ENCODE measurements around the gene ABCB8.

Gene ABCB8

GRCh38 chr7:151059367-151060112, 31.3 kb downstream of the ABCB8 start, which contains the start of gene SLC4A2:
SLC4A2 (plus strand) TSS chr7:151059589; CDS start chr7:151061988, 2,399 bp downstream.
- DNase-seq: peak; percentile 83

- DNase-seq: peak; percentile 83
These were observed 31.8 kb downstream of the ABCB8 start for GRCh38 chr7:151060113-151060415.

- peak; percentile 75 for DNase-seq
These were observed 32.4 kb downstream of the ABCB8 start for GRCh38 chr7:151060416-151061212.

- peak; percentile 75 for DNase-seq
These were observed 33.2 kb downstream of the ABCB8 start for GRCh38 chr7:151061213-151062110.

GRCh38 chr7:151062111-151062398, 33.8 kb downstream of the ABCB8 start:
- DNase-seq: no peak

GRCh38 chr7:151062399-151063211, 34.4 kb downstream of the ABCB8 start:
- DNase-seq: peak; percentile 99

- DNase-seq: no peak
These were observed 34.9 kb downstream of the ABCB8 start for GRCh38 chr7:151063212-151063561.

GRCh38 chr7:151064454-151064853, 36.2 kb downstream of the ABCB8 start:
- no peak for DNase-seq

- DNase-seq: no peak
These were observed 36.7 kb downstream of the ABCB8 start for GRCh38 chr7:151064993-151065392.

GRCh38 chr7:151065516-151065915, 37.3 kb downstream of the ABCB8 start:
- no peak for DNase-seq

GRCh38 chr7:151066273-151066974, 38.2 kb downstream of the ABCB8 start:
- no peak for DNase-seq

GRCh38 chr7:151068069-151068773, 40.0 kb downstream of the ABCB8 start:
- DNase-seq: no peak

GRCh38 chr7:151069841-151070573, 41.8 kb downstream of the ABCB8 start:
- no peak for DNase-seq

GRCh38 chr7:151070574-151070960, 42.3 kb downstream of the ABCB8 start:
- no peak for DNase-seq

- no peak for DNase-seq
These were observed 43.0 kb downstream of the ABCB8 start for GRCh38 chr7:151071032-151071866.

GRCh38 chr7:151073990-151074389, 45.7 kb downstream of the ABCB8 start:
- no peak for DNase-seq

GRCh38 chr7:151074817-151075661, 46.8 kb downstream of the ABCB8 start:
- no peak for DNase-seq

GRCh38 chr7:151075662-151075971, 47.4 kb downstream of the ABCB8 start:
- no peak for DNase-seq

- no peak for DNase-seq
These were observed 47.8 kb downstream of the ABCB8 start for GRCh38 chr7:151075978-151076426.

Measured in NCI-H82 (cell line).